H9 (cell line): Measurements from ENCODE around the gene PDE4B. TPM values are rescaled to one million over a fixed set of nuclear protein-coding genes. Genes with fewer than 3 reads are reported as not detected.

Experiments used
- DNase-seq: peaks from one replicate; pipeline ENCODE4 v3.0.0-alpha.2; 2017
- H2AFZ ChIP-seq: one replicate; pipeline ENCODE4 v1.6.1; 2013; ENCODE audit warnings: mild to moderate bottlenecking, low read length, control low read depth, moderate library complexity
- H2AK5ac ChIP-seq: 2 replicates; pipeline ENCODE4 v1.6.1; 2013; ENCODE audit warnings: low read length, control low read depth, mixed read lengths; ENCODE audit not compliant: insufficient read length
- H2BK120ac ChIP-seq: one replicate; pipeline ENCODE4 v1.6.1; 2013; ENCODE audit warnings: low read depth, mild to moderate bottlenecking, low read length, control low read depth, inconsistent platforms; ENCODE audit not compliant: poor library complexity, severe bottlenecking
- H2BK12ac ChIP-seq: 2 replicates; pipeline ENCODE4 v1.6.1; 2013; ENCODE audit warnings: low read length, control low read depth, mixed read lengths, low read depth; ENCODE audit not compliant: insufficient read length
- H2BK15ac ChIP-seq: 2 replicates; pipeline ENCODE4 v1.6.1; 2013; ENCODE audit warnings: low read depth, low read length, control low read depth
- H2BK20ac ChIP-seq: one replicate; pipeline ENCODE4 v1.6.1; 2013; ENCODE audit warnings: low read depth, mild to moderate bottlenecking, low read length, control low read depth, inconsistent platforms; ENCODE audit not compliant: poor library complexity, severe bottlenecking
- H2BK5ac ChIP-seq: 2 replicates; pipeline ENCODE4 v1.6.1; 2013; ENCODE audit warnings: low read length, control low read depth, mixed read lengths; ENCODE audit not compliant: insufficient read length
- H3K14ac ChIP-seq: 2 replicates; pipeline ENCODE4 v1.6.1; 2013; ENCODE audit warnings: low read length, control low read depth; ENCODE audit not compliant: insufficient read depth
- H3K18ac ChIP-seq: 2 replicates; pipeline ENCODE4 v1.6.1; 2013; ENCODE audit warnings: low read depth, mild to moderate bottlenecking, mixed read lengths, low read length, control low read depth; ENCODE audit not compliant: insufficient read length
- H3K23ac ChIP-seq: 2 replicates; pipeline ENCODE4 v1.6.1; 2013; ENCODE audit warnings: low read length, control low read depth, mixed read lengths, low read depth; ENCODE audit not compliant: insufficient read length
- H3K23me2 ChIP-seq: 2 replicates; pipeline ENCODE4 v1.6.1; 2013; ENCODE audit warnings: low read depth, mild to moderate bottlenecking, mixed read lengths, low read length, control low read depth; ENCODE audit not compliant: insufficient read length, poor library complexity, severe bottlenecking
- H3K27ac ChIP-seq: 2 replicates; pipeline ENCODE4 v1.5.1; 2013; ENCODE audit warnings: low read length, control low read depth, mixed read lengths, low read depth; ENCODE audit not compliant: insufficient read length
- H3K27me3 ChIP-seq: 2 replicates; pipeline ENCODE4 v1.6.1; 2013; ENCODE audit warnings: low read length, control low read depth, inconsistent platforms; ENCODE audit not compliant: insufficient read depth
- H3K4ac ChIP-seq: 2 replicates; pipeline ENCODE4 v1.6.1; 2013; ENCODE audit warnings: low read depth, mild to moderate bottlenecking, control low read depth, inconsistent platforms, low read length, moderate library complexity
- H3K4me1 ChIP-seq: 2 replicates; pipeline ENCODE4 v1.6.1; 2013; ENCODE audit warnings: low read length, control low read depth, inconsistent platforms; ENCODE audit not compliant: insufficient read depth
- H3K4me2 ChIP-seq: 2 replicates; pipeline ENCODE4 v1.6.1; 2013; ENCODE audit warnings: low read length, control low read depth, mixed read lengths; ENCODE audit not compliant: insufficient read length, insufficient read depth
- H3K56ac ChIP-seq: 2 replicates; pipeline ENCODE4 v1.6.1; 2013; ENCODE audit warnings: low read depth, mild to moderate bottlenecking, mixed read lengths, low read length, control low read depth; ENCODE audit not compliant: insufficient read length
- H3K79me1 ChIP-seq: 2 replicates; pipeline ENCODE4 v1.6.1; 2013; ENCODE audit warnings: low read depth, mild to moderate bottlenecking, moderate library complexity, low read length, control low read depth, inconsistent platforms; ENCODE audit not compliant: insufficient read depth, poor library complexity, severe bottlenecking
- H3K79me2 ChIP-seq: 2 replicates; pipeline ENCODE4 v1.6.1; 2013; ENCODE audit warnings: low read length, control low read depth, inconsistent platforms; ENCODE audit not compliant: insufficient read depth
- H3K9ac ChIP-seq: 2 replicates; pipeline ENCODE4 v1.6.1; 2013; ENCODE audit warnings: low read length, control low read depth, mixed read lengths; ENCODE audit not compliant: insufficient read length; ENCODE audit errors: extremely low read depth
- H3K9me3 ChIP-seq: one replicate; pipeline ENCODE4 v1.6.1; 2013; ENCODE audit warnings: low read depth, low read length, inconsistent platforms; ENCODE audit not compliant: control insufficient read depth
- H3T11ph ChIP-seq: one replicate; pipeline ENCODE4 v1.6.1; 2013; ENCODE audit warnings: mild to moderate bottlenecking, low read length, control low read depth, inconsistent platforms
- H4K20me1 ChIP-seq: one replicate; pipeline ENCODE4 v1.6.1; 2013; ENCODE audit not compliant: control insufficient read depth, insufficient read length, insufficient read depth
- H4K5ac ChIP-seq: 2 replicates; pipeline ENCODE4 v1.6.1; 2013; ENCODE audit warnings: low read depth, mild to moderate bottlenecking, mixed read lengths, low read length, control low read depth; ENCODE audit not compliant: insufficient read length
- H4K8ac ChIP-seq: replicated peaks from 2 replicates; pipeline ENCODE4 v1.6.1; 2013; ENCODE audit warnings: low read length, control low read depth, mixed read lengths, low read depth; ENCODE audit not compliant: insufficient read length
- H4K91ac ChIP-seq: 2 replicates; pipeline ENCODE4 v1.6.1; 2013; ENCODE audit warnings: low read depth, mild to moderate bottlenecking, moderate library complexity, mixed read lengths, low read length, control low read depth; ENCODE audit not compliant: insufficient read length
- H3K27ac Mint-ChIP-seq, 3 experiments: 2 replicates in 2 of 3; 3 replicates in 1 of 3; pipeline ENCODE4 v1.8.0; 2020 to 2021; ENCODE audit warnings: mixed read lengths in 3 of 3, mild to moderate bottlenecking in 1 of 3, moderate library complexity in 1 of 3
- H3K27me3 Mint-ChIP-seq: 2 replicates; pipeline ENCODE4 v1.8.0; 2021; ENCODE audit warnings: low read depth, mild to moderate bottlenecking, moderate library complexity, mixed read lengths
- H3K36me3 Mint-ChIP-seq, 3 experiments: 2 replicates in 2 of 3; 3 replicates in 1 of 3; pipeline ENCODE4 v1.8.0; 2020 to 2021; ENCODE audit warnings: low read depth in 3 of 3, mixed read lengths in 3 of 3; ENCODE audit not compliant: insufficient read depth in 1 of 3
- H3K4me1 Mint-ChIP-seq, 2 experiments: 2 replicates each; pipeline ENCODE4 v1.8.0; 2020; ENCODE audit warnings: mixed read lengths in 2 of 2
- H3K4me3 Mint-ChIP-seq, 2 experiments: 2 replicates in 1 of 2; 3 replicates in 1 of 2; pipeline ENCODE4 v1.8.0; 2020 to 2021; ENCODE audit warnings: mild to moderate bottlenecking in 2 of 2, mixed read lengths in 2 of 2, moderate library complexity in 1 of 2
- H3K9me3 Mint-ChIP-seq, 2 experiments: 2 replicates in 1 of 2; 3 replicates in 1 of 2; pipeline ENCODE4 v1.8.0; 2020; ENCODE audit warnings: mild to moderate bottlenecking in 2 of 2, mixed read lengths in 2 of 2, moderate library complexity in 1 of 2
- CTCF ChIP-seq: fragments of 200-600 bp; sonication (generic); conservative IDR thresholded peaks from 3 replicates; pipeline ENCODE4 v1.8.0; 2021; ENCODE audit warnings: antibody characterized with exemption, mild to moderate bottlenecking
- WGBS: extraction: QIAGEN DNeasy Blood & Tissue Kit; methylation state at CpG from one replicate; pipeline ENCODE4 v1.1.7; 2013; ENCODE audit warnings: missing lambda C conversion rate, low lambda C conversion rate, mixed read lengths; ENCODE audit not compliant: insufficient read length; ENCODE audit errors: extremely low coverage; 5-methylcytosine and 5-hydroxymethylcytosine counted together
- total RNA-seq: library from RNA; stranded (reverse); gene quantifications from 2 replicates; pipeline ENCODE4 v1.2.1, GENCODE V29; 2021

The PDE4B gene
- total RNA-seq, 1 experiment from 2014 or later: 19.8 TPM

GRCh38 chr1:65939636-65940035, 146.9 kb downstream of the PDE4B start:
- Histone ChIP-seq H3K27me3 (no peaks in the 10 kb centered on the region), H3K14ac (no peak overlapping the region), H3T11ph (no peak overlapping the region), H3K79me1 (no peaks in the 10 kb centered on the region), H3K79me2 (no peaks in the 10 kb centered on the region), H4K5ac (no peak overlapping the region), H2BK20ac (no peak overlapping the region), H3K56ac (no peak overlapping the region), H2BK5ac (no peak overlapping the region), H3K9me3 (no peaks in the 10 kb centered on the region), H3K23ac (no peak overlapping the region), H3K4me1 (no peaks in the 10 kb centered on the region), H3K18ac (no peak overlapping the region), H2BK12ac (no peak overlapping the region), H3K4ac (no peak overlapping the region), H2AK5ac (no peak overlapping the region), H2BK15ac (no peak overlapping the region), H3K27ac (no peak overlapping the region), H4K91ac (no peak overlapping the region), H2BK120ac (no peak overlapping the region), H2AFZ (no peak overlapping the region), H4K20me1 (no peaks in the 10 kb centered on the region), H3K4me2 (no peak overlapping the region), H4K8ac (no peak overlapping the region), H3K23me2 (no peaks in the 10 kb centered on the region), H3K9ac (no peak overlapping the region)
- TF ChIP-seq CTCF: no peak
- no peaks in the 10 kb centered on the region; a peak in 1 of 5 replicates for H3K9me3 Mint-ChIP-seq
- H3K36me3 Mint-ChIP-seq: no peaks in the 10 kb centered on the region
- no peak for DNase-seq
- WGBS: no CpG with 5 or more reads among the region's 2 CpGs
- no peak overlapping the region for H3K27ac Mint-ChIP-seq
- no peaks in the 10 kb centered on the region for H3K27me3 Mint-ChIP-seq
- no peak overlapping the region for H3K4me3 Mint-ChIP-seq
- no peaks in the 10 kb centered on the region for H3K4me1 Mint-ChIP-seq
